ENCODE data around the gene SUMF1.

DNA sequence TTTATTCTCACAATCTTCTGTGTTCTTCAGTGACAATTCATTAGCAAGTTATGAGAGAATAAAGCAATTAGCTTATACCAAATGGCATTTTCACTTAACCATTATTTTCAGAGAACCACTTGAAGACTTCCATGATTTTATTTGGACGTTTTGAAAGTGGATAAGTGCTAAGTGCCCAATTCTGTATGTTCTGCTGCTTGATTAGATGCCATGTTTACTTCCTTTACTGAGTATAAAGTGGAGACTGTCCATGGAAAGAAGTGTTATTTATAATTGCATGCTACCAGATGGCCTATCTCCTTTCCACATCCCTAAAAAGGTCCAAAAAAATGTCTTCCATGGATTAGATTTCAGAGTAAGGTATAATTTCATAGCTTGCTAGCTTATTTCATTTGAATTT, 69.6 kb downstream of the SUMF1 start:
- TF ChIP-seq, protein P1, sequence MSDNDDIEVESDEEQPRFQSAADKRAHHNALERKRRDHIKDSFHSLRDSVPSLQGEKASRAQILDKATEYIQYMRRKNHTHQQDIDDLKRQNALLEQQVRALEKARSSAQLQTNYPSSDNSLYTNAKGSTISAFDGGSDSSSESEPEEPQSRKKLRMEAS (IDR thresholded peaks at IDR 0.05) = no peak
- TF ChIP-seq CTCF (IDR thresholded peaks at IDR 0.05; ENCODE audit: low read depth, low read length, missing input control) (no peak), NR2F2 (IDR thresholded peaks at IDR 0.05) (no peak), YY1 (IDR thresholded peaks at IDR 0.05) (no peak), EGR1 (IDR thresholded peaks at IDR 0.05; ENCODE audit: low read depth in 2 of 2) (no peak), FOXA1 (IDR thresholded peaks at IDR 0.05) (no peak), TAF1 (conservative IDR thresholded peaks at IDR 0.05) (no peak), GABPA (IDR thresholded peaks at IDR 0.05 in 1 of 2, conservative IDR thresholded peaks at IDR 0.05 in 1 of 2) (no peak)
